Stimulated activated CD4-positive, alpha-beta T cell treated with anti-CD3 and anti-CD28 coated beads, Interleukin-2, amount 100 ng/mL, for 24 hours (primary cell): Measurements from ENCODE around the gene CLIC6.
A peak's percentile ranks its signal among the peaks of the same experiment; 100 is the strongest.

Experiments used
- DNase-seq, 2 donors: peaks; one replicate each; pipeline ENCODE4 v3.0.0-alpha.2; 2020

Gene CLIC6

GRCh38 chr21:34668803-34669148, at the start of gene CLIC6:
TSS of gene CLIC6 (plus strand) at chr21:34668994. CDS start at chr21:34669389, 395 bp downstream.
- DNase-seq: no peak

GRCh38 chr21:34619841-34620665, 48.7 kb upstream of the CLIC6 start:
- peak in 1 of 2 donors; percentile 4 for DNase-seq

GRCh38 chr21:34621434-34622350, 47.1 kb upstream of the CLIC6 start:
- DNase-seq: peak in 1 of 2 donors; percentile 3

- DNase-seq: peak in 1 of 2 donors; percentile 3
Observed at GRCh38 chr21:34623516-34623915, 45.3 kb upstream of the CLIC6 start.

- no peak for DNase-seq
Observed at GRCh38 chr21:34625030-34625593, 43.7 kb upstream of the CLIC6 start.

- peak in 1 of 2 donors; percentile 8 for DNase-seq
Observed at GRCh38 chr21:34626131-34626530, 42.7 kb upstream of the CLIC6 start.

GRCh38 chr21:34630536-34631143, 38.2 kb upstream of the CLIC6 start:
- peak in 1 of 2 donors; percentile 15 for DNase-seq

GRCh38 chr21:34632498-34632897, 36.3 kb upstream of the CLIC6 start:
- DNase-seq: no peak

GRCh38 chr21:34635307-34635706, 33.5 kb upstream of the CLIC6 start:
- peak; percentile 19 to 42 for DNase-seq

GRCh38 chr21:34636961-34637360, 31.8 kb upstream of the CLIC6 start:
- DNase-seq: no peak

GRCh38 chr21:34639250-34639649, 29.5 kb upstream of the CLIC6 start:
- DNase-seq: no peak

GRCh38 chr21:34639882-34640788, 28.7 kb upstream of the CLIC6 start:
- peak; percentile 42 to 45 for DNase-seq

- peak in 1 of 2 donors; percentile 10 for DNase-seq
Observed at GRCh38 chr21:34640858-34641257, 27.9 kb upstream of the CLIC6 start.

GRCh38 chr21:34642211-34643075, 26.4 kb upstream of the CLIC6 start:
- no peak for DNase-seq

- DNase-seq: no peak
Observed at GRCh38 chr21:34644825-34645224, 24.0 kb upstream of the CLIC6 start.

GRCh38 chr21:34647555-34647954, 21.2 kb upstream of the CLIC6 start:
- no peak for DNase-seq

GRCh38 chr21:34648739-34649297, 20.0 kb upstream of the CLIC6 start:
- DNase-seq: no peak

- DNase-seq: no peak
Observed at GRCh38 chr21:34649400-34649799, 19.4 kb upstream of the CLIC6 start.

GRCh38 chr21:34650861-34651431, 17.8 kb upstream of the CLIC6 start:
- DNase-seq: no peak

GRCh38 chr21:34651642-34652041, 17.2 kb upstream of the CLIC6 start:
- DNase-seq: no peak
